ENCODE data around the gene GPRC5A.

GRCh38 chr12:12947902-12948301 is 56.5 kb downstream of the GPRC5A start:
- TF ChIP-seq CTCF (IDR thresholded peaks at IDR 0.05; ENCODE audit: control extremely low read depth in 1 of 3, insufficient read depth in 1 of 3, low read depth in 1 of 3, low read length in 3 of 3) (no peak), POLR2A (IDR thresholded peaks at IDR 0.05; ENCODE audit: control extremely low read depth in 1 of 2, low read depth in 2 of 2, low read length in 2 of 2) (no peak), POLR2AphosphoS5 (IDR thresholded peaks at IDR 0.05; ENCODE audit: low read depth, low read length) (no peak), EZH2 (IDR thresholded peaks at IDR 0.05; ENCODE audit: low read depth, low read length, severe bottlenecking) (no peak), HDAC6 (IDR thresholded peaks at IDR 0.05; ENCODE audit: low read depth, low read length) (no peak), RNF2 (IDR thresholded peaks at IDR 0.05; ENCODE audit: borderline replicate concordance, low read depth, low read length, missing control alignments, poor library complexity, severe bottlenecking) (no peak), SIX5 (IDR thresholded peaks at IDR 0.05; ENCODE audit: low read depth, low read length) (no peak), JUN (IDR thresholded peaks at IDR 0.05; ENCODE audit: low read depth, low read length) (no peak)
